ENCODE data around the gene CIITA. TPM values are rescaled to one million over a fixed set of nuclear protein-coding genes. Genes with fewer than 3 reads are reported as not detected.
"Not testable (repeated sequence)": the region's sequence is repeated elsewhere in the genome, so short reads cannot be mapped to it uniquely, and the experiment has no call there.

CIITA gene
- total RNA-seq, 1 experiment from 2014 or later: 22.4 TPM

GRCh38 chr16:10966129-10966528 lies 89.1 kb downstream of the CIITA start:
- CTCF ChIA-PET: interaction anchor here (0.6 kb wide), 1 partner anchor 261 kb away, joined by 3 read pairs; no protein-coding TSS in a partner anchor
- no peak overlapping the region for H3K4me3 Mint-ChIP-seq (ENCODE audit: low read depth, unreplicated experiment)
- H3K4me1 Mint-ChIP-seq (ENCODE audit: low read depth, unreplicated experiment): no peaks in the 10 kb centered on the region
- TF ChIP-seq CTCF (IDR thresholded peaks at IDR 0.05; ENCODE audit: unreplicated experiment): no peak
- no peaks in the 10 kb centered on the region for H3K9me3 Mint-ChIP-seq (ENCODE audit: low read depth, unreplicated experiment)
- no peak for DNase-seq
- H3K27me3 Mint-ChIP-seq (ENCODE audit: unreplicated experiment): no peaks in the 10 kb centered on the region
- BruUV-seq (replicated peaks): no TSS peak
- peaks cover 14% of the 10 kb centered on the region for H3K36me3 Mint-ChIP-seq (ENCODE audit: insufficient read depth, unreplicated experiment)
- no peak overlapping the region for H3K27ac Mint-ChIP-seq (ENCODE audit: unreplicated experiment)
- intact Hi-C loops (cut with micrococcal nuclease; ENCODE audit: unreplicated experiment): no loop called here

- H3K4me3 Mint-ChIP-seq (ENCODE audit: low read depth, unreplicated experiment); H3K9me3 Mint-ChIP-seq (ENCODE audit: low read depth, unreplicated experiment); BruUV-seq (replicated peaks); H3K27me3 Mint-ChIP-seq (ENCODE audit: unreplicated experiment); H3K27ac Mint-ChIP-seq (ENCODE audit: unreplicated experiment); intact Hi-C loops (cut with micrococcal nuclease; ENCODE audit: unreplicated experiment); DNase-seq; CTCF ChIA-PET; H3K4me1 Mint-ChIP-seq (ENCODE audit: low read depth, unreplicated experiment): not testable (repeated sequence)
- peaks cover 14% of the 10 kb centered on the region for H3K36me3 Mint-ChIP-seq (ENCODE audit: insufficient read depth, unreplicated experiment)
Measured at GRCh38 chr16:10966559-10966958, 89.6 kb downstream of the CIITA start.

GRCh38 chr16:10967986-10968385 lies 91.0 kb downstream of the CIITA start:
- Mint-ChIP-seq H3K36me3 (ENCODE audit: insufficient read depth, unreplicated experiment) (peaks cover 9% of the 10 kb centered on the region), H3K27ac (ENCODE audit: unreplicated experiment) (no peak overlapping the region), H3K4me1 (ENCODE audit: low read depth, unreplicated experiment) (peaks cover 12% of the 10 kb centered on the region), H3K27me3 (ENCODE audit: unreplicated experiment) (no peaks in the 10 kb centered on the region), H3K4me3 (ENCODE audit: low read depth, unreplicated experiment) (no peak overlapping the region), H3K9me3 (ENCODE audit: low read depth, unreplicated experiment) (no peaks in the 10 kb centered on the region)
- no TSS peak for BruUV-seq (replicated peaks)
- no peak for DNase-seq
- intact Hi-C loops (cut with micrococcal nuclease; ENCODE audit: unreplicated experiment): no loop called here
- CTCF ChIA-PET: interaction anchor here (1.2 kb wide), 1 partner anchor 289 kb away, joined by 3 read pairs; no protein-coding TSS in a partner anchor
- no peak for TF ChIP-seq CTCF (IDR thresholded peaks at IDR 0.05; ENCODE audit: unreplicated experiment)

- DNase-seq: no peak
- no peak for TF ChIP-seq CTCF (IDR thresholded peaks at IDR 0.05; ENCODE audit: unreplicated experiment)
- peaks cover 12% of the 10 kb centered on the region for H3K4me1 Mint-ChIP-seq (ENCODE audit: low read depth, unreplicated experiment)
- no peak overlapping the region for H3K4me3 Mint-ChIP-seq (ENCODE audit: low read depth, unreplicated experiment)
- CTCF ChIA-PET: interaction anchor here (0.7 to 1.2 kb wide), 2 partner anchors 24 to 289 kb away, joined by 3 read pairs; no protein-coding TSS in a partner anchor
- intact Hi-C loops (cut with micrococcal nuclease; ENCODE audit: unreplicated experiment): no loop called here
- H3K9me3 Mint-ChIP-seq (ENCODE audit: low read depth, unreplicated experiment): no peaks in the 10 kb centered on the region
- no TSS peak for BruUV-seq (replicated peaks)
- peaks cover 9% of the 10 kb centered on the region for H3K36me3 Mint-ChIP-seq (ENCODE audit: insufficient read depth, unreplicated experiment)
- H3K27me3 Mint-ChIP-seq (ENCODE audit: unreplicated experiment): no peaks in the 10 kb centered on the region
- H3K27ac Mint-ChIP-seq (ENCODE audit: unreplicated experiment): no peak overlapping the region
Measured at GRCh38 chr16:10968498-10968897, 91.5 kb downstream of the CIITA start.

- Mint-ChIP-seq H3K4me1 (ENCODE audit: low read depth, unreplicated experiment) (peaks cover 12% of the 10 kb centered on the region), H3K9me3 (ENCODE audit: low read depth, unreplicated experiment) (no peaks in the 10 kb centered on the region), H3K36me3 (ENCODE audit: insufficient read depth, unreplicated experiment) (peaks cover 4% of the 10 kb centered on the region), H3K27me3 (ENCODE audit: unreplicated experiment) (no peaks in the 10 kb centered on the region), H3K27ac (ENCODE audit: unreplicated experiment) (no peak overlapping the region), H3K4me3 (ENCODE audit: low read depth, unreplicated experiment) (no peak overlapping the region)
- no peak for DNase-seq
- intact Hi-C loops (cut with micrococcal nuclease; ENCODE audit: unreplicated experiment): loop anchor here (5.0 kb wide), 1 partner anchor 388 kb away; no protein-coding TSS in a partner anchor
- TF ChIP-seq CTCF (IDR thresholded peaks at IDR 0.05; ENCODE audit: unreplicated experiment): no peak
- CTCF ChIA-PET: interaction anchor here (1.2 kb wide), 1 partner anchor 286 kb away, joined by 3 read pairs; no protein-coding TSS in a partner anchor
- no TSS peak for BruUV-seq (replicated peaks)
Measured at GRCh38 chr16:10969615-10970014, 92.6 kb downstream of the CIITA start.

Measured in Calu3 (cell line).